ENCODE data around the gene CST9.

The CST9 gene

DNA sequence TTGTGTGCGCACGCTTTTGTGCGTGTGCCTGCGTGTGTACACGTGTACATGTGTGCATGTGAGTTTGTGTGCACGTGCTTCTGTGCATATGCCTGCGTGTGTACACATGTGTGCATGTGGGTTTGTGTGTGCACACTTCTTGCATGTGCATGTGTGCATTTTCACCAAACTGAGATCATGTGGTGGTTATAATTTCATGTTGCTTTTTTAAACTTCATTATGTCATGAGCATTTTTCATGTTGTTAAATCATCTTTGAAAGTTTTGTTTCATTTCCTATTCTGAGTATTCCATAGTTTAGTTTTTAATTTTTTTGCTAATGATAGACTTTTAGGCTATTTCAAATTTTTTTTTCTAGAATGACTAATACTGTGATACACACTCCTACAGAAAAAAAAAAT, 38.4 kb upstream of the CST9 start:
- TF ChIP-seq, protein P1, sequence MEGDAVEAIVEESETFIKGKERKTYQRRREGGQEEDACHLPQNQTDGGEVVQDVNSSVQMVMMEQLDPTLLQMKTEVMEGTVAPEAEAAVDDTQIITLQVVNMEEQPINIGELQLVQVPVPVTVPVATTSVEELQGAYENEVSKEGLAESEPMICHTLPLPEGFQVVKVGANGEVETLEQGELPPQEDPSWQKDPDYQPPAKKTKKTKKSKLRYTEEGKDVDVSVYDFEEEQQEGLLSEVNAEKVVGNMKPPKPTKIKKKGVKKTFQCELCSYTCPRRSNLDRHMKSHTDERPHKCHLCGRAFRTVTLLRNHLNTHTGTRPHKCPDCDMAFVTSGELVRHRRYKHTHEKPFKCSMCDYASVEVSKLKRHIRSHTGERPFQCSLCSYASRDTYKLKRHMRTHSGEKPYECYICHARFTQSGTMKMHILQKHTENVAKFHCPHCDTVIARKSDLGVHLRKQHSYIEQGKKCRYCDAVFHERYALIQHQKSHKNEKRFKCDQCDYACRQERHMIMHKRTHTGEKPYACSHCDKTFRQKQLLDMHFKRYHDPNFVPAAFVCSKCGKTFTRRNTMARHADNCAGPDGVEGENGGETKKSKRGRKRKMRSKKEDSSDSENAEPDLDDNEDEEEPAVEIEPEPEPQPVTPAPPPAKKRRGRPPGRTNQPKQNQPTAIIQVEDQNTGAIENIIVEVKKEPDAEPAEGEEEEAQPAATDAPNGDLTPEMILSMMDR (IDR thresholded peaks at IDR 0.05; ENCODE audit: low read length) = no peak
- no peak for TF ChIP-seq EZH2 (IDR thresholded peaks at IDR 0.05; ENCODE audit: borderline replicate concordance, low read length)
- Histone ChIP-seq H3K36me3 (ENCODE audit: insufficient read depth, low read length) (no peaks in the 10 kb centered on the region), H3K27ac (ENCODE audit: low read depth, low read length, poor library complexity, severe bottlenecking) (no peak overlapping the region), H3K27me3 (ENCODE audit: insufficient read depth, low read length) (no peaks in the 10 kb centered on the region), H4K20me1 (ENCODE audit: insufficient read depth, low read length) (no peaks in the 10 kb centered on the region), H3F3A (ENCODE audit: insufficient read depth, low read length) (no peaks in the 10 kb centered on the region), H2AFZ (ENCODE audit: low read length) (no peak overlapping the region), H3K4me1 (ENCODE audit: insufficient read depth, low read length, severe bottlenecking) (no peaks in the 10 kb centered on the region), H3K4me3 (ENCODE audit: low read depth, low read length, poor library complexity, severe bottlenecking) (no peak overlapping the region), H3K9me2 (ENCODE audit: low read depth, low read length) (no peaks in the 10 kb centered on the region), H3K4me2 (ENCODE audit: low read length) (no peak overlapping the region), H3K9me3 (ENCODE audit: low read length) (no peaks in the 10 kb centered on the region), H3K9ac (ENCODE audit: low read length) (no peak overlapping the region), H3K79me2 (ENCODE audit: insufficient read depth, low read length) (no peaks in the 10 kb centered on the region)

DNA sequence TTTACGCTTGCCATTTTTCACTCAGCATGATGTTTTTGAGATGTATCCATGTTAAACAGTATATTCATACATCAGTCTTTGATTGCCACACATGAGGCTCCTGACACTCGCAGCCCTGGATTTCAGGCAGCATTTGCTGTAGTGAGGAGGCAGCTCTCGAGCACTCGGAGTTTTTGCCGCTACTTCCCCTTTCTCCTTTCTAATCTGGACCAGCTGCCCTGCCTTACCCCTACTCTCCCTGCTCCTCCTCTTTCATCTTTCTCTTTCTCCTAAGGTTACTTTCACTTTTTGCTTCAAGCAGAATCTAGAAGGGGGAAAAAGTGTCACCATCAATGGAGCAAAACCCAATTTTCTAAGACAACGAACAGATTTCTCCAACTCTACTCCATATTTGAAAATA, 37.9 kb upstream of the CST9 start:
- Histone ChIP-seq H3K9me3 (ENCODE audit: low read length) (no peaks in the 10 kb centered on the region), H2AFZ (ENCODE audit: low read length) (no peak overlapping the region), H3K9ac (ENCODE audit: low read length) (no peak overlapping the region), H3K27ac (ENCODE audit: low read depth, low read length, poor library complexity, severe bottlenecking) (no peak overlapping the region), H3K4me3 (ENCODE audit: low read depth, low read length, poor library complexity, severe bottlenecking) (no peak overlapping the region), H3K9me2 (ENCODE audit: low read depth, low read length) (no peaks in the 10 kb centered on the region), H3K4me2 (ENCODE audit: low read length) (no peak overlapping the region), H3F3A (ENCODE audit: insufficient read depth, low read length) (no peaks in the 10 kb centered on the region), H3K27me3 (ENCODE audit: insufficient read depth, low read length) (no peaks in the 10 kb centered on the region), H3K79me2 (ENCODE audit: insufficient read depth, low read length) (no peaks in the 10 kb centered on the region), H3K36me3 (ENCODE audit: insufficient read depth, low read length) (no peaks in the 10 kb centered on the region), H3K4me1 (ENCODE audit: insufficient read depth, low read length, severe bottlenecking) (no peaks in the 10 kb centered on the region), H4K20me1 (ENCODE audit: insufficient read depth, low read length) (no peaks in the 10 kb centered on the region)
- TF ChIP-seq EZH2 (IDR thresholded peaks at IDR 0.05; ENCODE audit: borderline replicate concordance, low read length) = no peak
- TF ChIP-seq, protein P1 (IDR thresholded peaks at IDR 0.05; ENCODE audit: low read length) = no peak

GRCh38 chr20:23641936-23642751, 36.4 kb upstream of the CST9 start:
- no peaks in the 10 kb centered on the region for H3K27me3 ChIP-seq (ENCODE audit: insufficient read depth, low read length)
- H3K36me3 ChIP-seq (ENCODE audit: insufficient read depth, low read length) = no peaks in the 10 kb centered on the region
- H3K27ac ChIP-seq (ENCODE audit: low read depth, low read length, poor library complexity, severe bottlenecking) = no peak overlapping the region
- no peak overlapping the region for H2AFZ ChIP-seq (ENCODE audit: low read length)
- no peaks in the 10 kb centered on the region for H3K9me2 ChIP-seq (ENCODE audit: low read depth, low read length)
- H3K9me3 ChIP-seq (ENCODE audit: low read length) = no peaks in the 10 kb centered on the region
- TF ChIP-seq, protein P1 (IDR thresholded peaks at IDR 0.05; ENCODE audit: low read length) = no peak
- no peak for TF ChIP-seq EZH2 (IDR thresholded peaks at IDR 0.05; ENCODE audit: borderline replicate concordance, low read length)
- no peaks in the 10 kb centered on the region for H3K79me2 ChIP-seq (ENCODE audit: insufficient read depth, low read length)
- no peaks in the 10 kb centered on the region for H3F3A ChIP-seq (ENCODE audit: insufficient read depth, low read length)
- no peak overlapping the region for H3K4me3 ChIP-seq (ENCODE audit: low read depth, low read length, poor library complexity, severe bottlenecking)
- no peak overlapping the region for H3K9ac ChIP-seq (ENCODE audit: low read length)
- no peaks in the 10 kb centered on the region for H4K20me1 ChIP-seq (ENCODE audit: insufficient read depth, low read length)
- no peak overlapping the region for H3K4me2 ChIP-seq (ENCODE audit: low read length)
- H3K4me1 ChIP-seq (ENCODE audit: insufficient read depth, low read length, severe bottlenecking) = no peaks in the 10 kb centered on the region

All from OCI-LY1 (cell line).